Right cardiac atrium (tissue), 5 donors: Measurements from ENCODE around the gene TLE3. TPM values are rescaled to one million over a fixed set of nuclear protein-coding genes. Genes with fewer than 3 reads are reported as not detected.

Experiments used
- ATAC-seq, 2 donors: fragments of 200-7000 bp; cut with Tn5 transposase; one replicate each; pipeline versions ENCODE4 v1.8.0 to v1.9.1; 2020; ENCODE audit warnings: moderate library complexity in 2 of 2, mild to moderate bottlenecking in 1 of 2
- DNase-seq, 3 donors: peaks; one replicate each; pipeline ENCODE4 v3.0.0-alpha.2; 2020
- H3K27ac ChIP-seq: one replicate; pipeline ENCODE4 v1.5.1; 2013; ENCODE audit warnings: mild to moderate bottlenecking, low read length, control low read depth, moderate library complexity
- H3K27me3 ChIP-seq: one replicate; pipeline ENCODE4 v1.6.1; 2013; ENCODE audit not compliant: control insufficient read depth, insufficient read depth
- H3K4me1 ChIP-seq: one replicate; pipeline ENCODE4 v1.6.1; 2013; ENCODE audit warnings: low read length; ENCODE audit not compliant: control insufficient read depth, insufficient read depth
- H3K4me3 ChIP-seq: one replicate; pipeline ENCODE4 v1.5.1; 2013; ENCODE audit warnings: low read length, control low read depth
- H3K9me3 ChIP-seq: one replicate; pipeline ENCODE4 v1.6.1; 2013; ENCODE audit warnings: low read length; ENCODE audit not compliant: control insufficient read depth
- WGBS: extraction: QIAGEN DNeasy Blood & Tissue Kit; methylation state at CpG from one replicate; pipeline ENCODE4 v1.1.7; 2013; 5-methylcytosine and 5-hydroxymethylcytosine counted together
- intact Hi-C, 4 donors: fragments of 100-400 bp; cut with DNase I; formaldehyde crosslinking; loops; one replicate each; pipeline versions ENCODE4 v1.11.0 to v1.14.0; 2022 to 2023
- polyA plus RNA-seq: library from polyadenylated mRNA; stranded (reverse); fragments of 200-250 nt; gene quantifications from one replicate; pipeline ENCODE4 v1.2.3, GENCODE V29; 2013
- total RNA-seq, 4 donors: library from RNA; stranded (reverse); fragmentation: NEBNext Ultra II Directional; extraction: Animal tissue kit (Norgen Biotek cat#: 25700); gene quantifications; one replicate each; pipeline ENCODE4 v1.2.1, GENCODE V29; 2021
- donor health status: healthy with polysubstance abuse.
- donor health status: DM: no; HTN: yes; CAD: no.
- donor health status: DM: no; HTN: no; CAD: no.
- donor health status: DM: no; HTN: yes; CAD: no; lungs with severe emphysema.
- donor health status: DM: yes; HTN: yes; CAD: no.

TLE3 gene
- total and polyA plus RNA-seq, 5 donors: 10.7 to 35.4 (median 23.5) TPM

GRCh38 chr15:70091726-70092463 lies 5.8 kb downstream of the TLE3 start:
- WGBS: 77% methylated on average over 12 of the region's 12 CpGs
- H3K9me3 ChIP-seq: no peaks in the 10 kb centered on the region
- no peak overlapping the region for H3K4me3 ChIP-seq
- intact Hi-C loops: loop anchor here in 2 of 4 donors (10.0 kb wide), 2 partner anchors 373 to 497 kb away; no protein-coding TSS in a partner anchor
- no peak for DNase-seq
- no peaks in the 10 kb centered on the region for H3K27me3 ChIP-seq
- H3K27ac ChIP-seq: no peak overlapping the region
- no peak for ATAC-seq
- peaks cover 32% of the 10 kb centered on the region for H3K4me1 ChIP-seq

DNA sequence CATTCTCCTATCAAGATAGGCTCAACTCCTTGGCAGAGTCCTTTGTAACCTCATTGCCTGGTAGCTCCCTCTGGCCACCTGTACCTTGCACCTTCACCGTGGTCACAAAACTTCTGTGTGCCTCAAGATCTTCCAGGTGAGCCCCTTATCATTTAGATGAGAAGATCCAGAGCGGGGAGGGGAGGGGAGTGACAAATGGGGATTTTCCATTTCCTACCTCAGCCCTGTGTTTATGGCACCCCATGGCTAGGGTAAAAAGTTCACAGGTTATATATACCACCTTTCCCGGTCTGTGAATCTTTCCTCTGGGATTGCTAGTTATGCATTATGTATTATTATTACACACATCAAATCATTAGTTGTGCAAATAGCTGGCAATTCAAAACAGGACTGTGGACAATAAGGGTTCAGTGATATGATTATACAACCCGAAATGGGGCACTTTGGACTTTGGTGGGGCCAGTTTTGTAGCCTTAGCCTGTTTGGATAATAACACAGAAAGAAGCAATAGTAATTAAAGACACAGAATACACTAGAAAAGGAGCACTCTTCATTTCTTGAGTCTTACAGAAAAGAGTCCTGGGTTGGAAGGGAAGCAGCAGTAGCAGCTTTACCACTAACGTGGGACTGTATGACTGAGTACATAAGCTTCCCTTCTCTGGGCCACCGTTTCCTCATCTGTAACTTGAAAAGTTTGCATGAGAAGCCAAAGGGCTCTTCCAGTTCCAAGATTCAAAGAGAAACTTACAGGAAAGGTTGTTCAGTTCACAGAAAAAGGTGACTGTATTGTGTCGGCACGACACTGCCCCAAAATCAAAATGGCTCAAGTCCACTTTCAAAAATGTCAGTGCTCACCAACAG lies 7.1 kb downstream of the TLE3 start:
- Histone ChIP-seq H3K9me3 (no peaks in the 10 kb centered on the region), H3K4me1 (peaks cover 34% of the 10 kb centered on the region), H3K27me3 (no peaks in the 10 kb centered on the region), H3K27ac (no peak overlapping the region), H3K4me3 (no peak overlapping the region)
- DNase-seq: no peak
- 90% methylated on average over 8 of the region's 8 CpGs for WGBS
- ATAC-seq: no peak
- intact Hi-C loops: loop anchor here in 2 of 4 donors (10.0 kb wide), 2 partner anchors 374 to 496 kb away; no protein-coding TSS in a partner anchor

GRCh38 chr15:70089692-70089971 lies 8.1 kb downstream of the TLE3 start:
- 57% methylated on average over 6 of the region's 6 CpGs for WGBS
- Histone ChIP-seq H3K27ac (no peak overlapping the region), H3K4me3 (no peak overlapping the region), H3K9me3 (no peaks in the 10 kb centered on the region), H3K4me1 (peaks cover 32% of the 10 kb centered on the region), H3K27me3 (no peaks in the 10 kb centered on the region)
- ATAC-seq: no peak
- DNase-seq: no peak
- intact Hi-C loops: loop anchor here in 1 of 4 donors (10.0 kb wide), 1 partner anchor 375 kb away; no protein-coding TSS in a partner anchor

DNA sequence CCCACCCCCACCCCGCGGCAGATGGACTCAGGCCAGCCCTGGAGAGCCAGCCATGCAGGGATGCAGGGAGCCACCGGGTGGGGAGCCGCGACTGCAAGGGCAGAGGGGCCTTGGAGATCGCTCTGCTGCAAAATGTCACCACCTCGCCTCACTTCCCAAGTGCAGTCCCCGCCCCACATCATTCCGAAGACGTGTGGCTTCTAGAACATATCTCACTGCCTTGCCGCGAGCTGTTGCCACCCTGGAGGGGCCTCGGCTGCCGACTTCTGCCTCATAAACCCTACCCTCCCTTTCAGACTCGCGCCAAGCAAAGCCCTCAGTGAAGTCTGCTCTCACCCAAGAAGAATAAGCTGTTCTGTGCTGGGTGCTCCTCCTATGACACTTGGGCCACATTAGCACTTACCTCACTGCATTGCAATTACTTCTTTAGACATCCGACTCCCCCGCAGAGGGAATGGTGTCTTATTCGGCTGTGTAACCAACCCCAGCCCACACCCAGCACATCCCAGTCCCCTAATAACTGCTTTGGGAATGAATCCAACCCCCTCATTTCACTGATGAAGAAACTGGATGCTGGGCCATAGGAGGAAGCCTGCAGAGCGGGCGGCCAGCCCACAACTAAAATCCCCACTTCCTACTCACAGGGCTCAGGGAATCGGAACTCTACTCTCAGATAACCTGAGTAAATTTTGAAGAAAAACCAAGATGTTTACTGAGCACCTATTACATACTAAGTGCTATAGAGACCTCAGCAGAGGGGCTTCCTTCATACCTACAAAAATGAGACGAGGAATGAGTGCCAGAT lies 8.6 kb downstream of the TLE3 start:
- Histone ChIP-seq H3K4me3 (no peak overlapping the region), H3K27ac (peak overlapping the region; percentile 3), H3K27me3 (no peaks in the 10 kb centered on the region), H3K9me3 (no peaks in the 10 kb centered on the region), H3K4me1 (peaks cover 32% of the 10 kb centered on the region)
- intact Hi-C loops: loop anchor here in 1 of 4 donors (10.0 kb wide), 1 partner anchor 376 kb away; no protein-coding TSS in a partner anchor
- 37% methylated on average over 23 of the region's 23 CpGs for WGBS
- DNase-seq: peak; percentile 74 to 81 (median 80)
- peak; percentile 62 to 64 for ATAC-seq

- DNase-seq: no peak
- Histone ChIP-seq H3K4me1 (peaks cover 32% of the 10 kb centered on the region), H3K9me3 (no peaks in the 10 kb centered on the region), H3K4me3 (no peak overlapping the region), H3K27me3 (no peaks in the 10 kb centered on the region), H3K27ac (no peak overlapping the region)
- 48% methylated on average over 3 of the region's 3 CpGs for WGBS
- ATAC-seq: peak; percentile 65 to 71
- intact Hi-C loops: loop anchor here in 1 of 4 donors (10.0 kb wide), 1 partner anchor 376 kb away; no protein-coding TSS in a partner anchor
Measured at GRCh38 chr15:70088455-70088854, 9.3 kb downstream of the TLE3 start.

GRCh38 chr15:70087708-70088352 lies 9.9 kb downstream of the TLE3 start:
- Histone ChIP-seq H3K4me1 (peaks cover 29% of the 10 kb centered on the region), H3K27ac (no peak overlapping the region), H3K9me3 (no peaks in the 10 kb centered on the region), H3K4me3 (no peak overlapping the region), H3K27me3 (no peaks in the 10 kb centered on the region)
- ATAC-seq (no peak), DNase-seq (no peak)
- 83% methylated on average over 12 of the region's 12 CpGs for WGBS
- intact Hi-C loops: loop anchor here in 1 of 4 donors (10.0 kb wide), 1 partner anchor 377 kb away; no protein-coding TSS in a partner anchor

DNA sequence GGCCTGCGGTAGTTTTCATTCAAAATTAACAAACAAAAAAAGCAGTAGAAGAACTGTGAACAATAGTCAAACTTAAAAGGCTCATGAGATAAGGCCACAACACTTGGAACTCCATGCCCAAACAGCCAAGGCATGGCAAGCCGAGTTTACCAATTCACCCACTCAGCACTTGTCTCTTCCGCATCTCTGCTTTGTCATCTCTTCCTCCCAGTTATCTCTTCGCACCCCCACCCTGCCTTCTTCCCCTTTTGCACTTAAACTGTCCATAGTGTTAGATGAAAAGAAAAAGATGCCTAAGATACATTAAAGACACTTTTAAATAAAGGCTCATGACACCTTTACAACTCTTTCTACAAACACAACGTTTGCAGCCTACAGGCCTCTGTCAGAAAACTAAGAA lies 11.1 kb downstream of the TLE3 start:
- intact Hi-C loops: loop anchor here in 1 of 4 donors (10.0 kb wide), 1 partner anchor 378 kb away; no protein-coding TSS in a partner anchor
- 68% methylated on average over 5 of the region's 5 CpGs for WGBS
- H3K9me3 ChIP-seq: no peaks in the 10 kb centered on the region
- no peaks in the 10 kb centered on the region for H3K27me3 ChIP-seq
- peaks cover 20% of the 10 kb centered on the region for H3K4me1 ChIP-seq
- no peak overlapping the region for H3K4me3 ChIP-seq
- no peak for ATAC-seq
- no peak for DNase-seq
- H3K27ac ChIP-seq: no peak overlapping the region

DNA sequence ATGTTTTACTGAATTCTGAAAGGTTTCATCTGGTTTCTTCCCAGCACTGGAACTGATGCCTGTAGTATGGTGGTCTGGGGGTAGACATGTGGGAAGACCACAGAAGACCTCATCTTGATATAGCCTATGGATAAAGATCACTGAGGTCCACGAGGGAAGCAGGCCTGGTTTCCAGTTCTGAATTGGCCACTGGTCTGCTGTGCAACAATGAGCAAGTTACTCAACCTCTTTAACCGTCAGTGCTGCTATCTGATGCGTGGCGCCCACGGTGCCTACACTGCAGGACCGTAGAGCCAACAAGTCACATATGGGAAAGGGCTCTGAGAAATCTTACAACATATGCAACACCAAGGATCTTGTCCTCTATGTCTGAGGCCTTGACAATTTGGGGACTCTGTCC lies 13.3 kb downstream of the TLE3 start:
- Histone ChIP-seq H3K4me1 (peaks cover 11% of the 10 kb centered on the region), H3K9me3 (no peaks in the 10 kb centered on the region), H3K27ac (no peak overlapping the region), H3K27me3 (no peaks in the 10 kb centered on the region), H3K4me3 (no peak overlapping the region)
- no peak for ATAC-seq
- 92% methylated on average over 6 of the region's 6 CpGs for WGBS
- intact Hi-C loops: loop anchor here in 1 of 4 donors (10.0 kb wide), 1 partner anchor 380 kb away; no protein-coding TSS in a partner anchor
- DNase-seq: no peak

DNA sequence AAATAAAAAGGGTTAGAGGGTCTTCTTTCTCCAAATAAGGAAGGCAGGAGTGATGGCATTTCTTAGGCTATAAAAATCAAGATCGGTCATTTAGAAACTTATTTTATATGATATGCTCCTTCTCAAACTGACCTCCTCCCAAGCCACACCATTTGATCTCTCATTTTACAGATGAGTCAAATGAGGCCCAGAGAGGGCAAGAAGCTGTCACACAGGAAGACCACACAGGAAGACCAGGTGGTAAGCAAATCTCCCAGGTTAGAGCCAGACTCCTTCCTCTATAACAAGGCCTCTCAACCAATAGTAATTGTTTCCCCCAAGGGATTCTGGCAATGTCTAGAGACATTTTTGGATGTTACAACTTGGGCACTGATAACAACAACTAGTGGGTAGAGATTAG lies 13.8 kb downstream of the TLE3 start:
- peaks cover 12% of the 10 kb centered on the region for H3K4me1 ChIP-seq
- ATAC-seq (no peak), DNase-seq (no peak)
- H3K9me3 ChIP-seq: no peaks in the 10 kb centered on the region
- WGBS: 98% methylated on average over 1 of the region's 1 CpG
- no peak overlapping the region for H3K4me3 ChIP-seq
- H3K27ac ChIP-seq: no peak overlapping the region
- intact Hi-C loops: loop anchor here in 1 of 4 donors (10.0 kb wide), 1 partner anchor 381 kb away; no protein-coding TSS in a partner anchor
- H3K27me3 ChIP-seq: no peaks in the 10 kb centered on the region

GRCh38 chr15:70083418-70083817 lies 14.3 kb downstream of the TLE3 start:
- H3K27me3 ChIP-seq: no peaks in the 10 kb centered on the region
- WGBS: 97% methylated on average over 1 of the region's 1 CpG
- no peak for DNase-seq
- peaks cover 11% of the 10 kb centered on the region for H3K4me1 ChIP-seq
- no peaks in the 10 kb centered on the region for H3K9me3 ChIP-seq
- no peak for ATAC-seq
- H3K4me3 ChIP-seq: no peak overlapping the region
- no peak overlapping the region for H3K27ac ChIP-seq
- intact Hi-C loops: loop anchor here in 1 of 4 donors (10.0 kb wide), 1 partner anchor 381 kb away; no protein-coding TSS in a partner anchor
